ENCODE measurements around the gene PSD4. TPM values are rescaled to one million over a fixed set of nuclear protein-coding genes. Genes with fewer than 3 reads are reported as not detected.

PSD4 gene
- total and polyA plus RNA-seq, 2 donors from 2014 or later, result 16.2 to 42.0 TPM

- intact Hi-C loops (cut with DNase I), result no loop called here
- no peak overlapping the region for H3K27ac ChIP-seq (ENCODE audit: low read depth in 2 of 2, low read length in 2 of 2)
- H3K27me3 ChIP-seq (ENCODE audit: control insufficient read depth, insufficient read depth, low read length), result no peaks in the 10 kb centered on the region
- H3K36me3 ChIP-seq (ENCODE audit: control insufficient read depth in 2 of 3, insufficient read depth in 3 of 3, low read length in 3 of 3), result peaks cover 0 to 2% (median 0%) of the 10 kb centered on the region in 3 donors
- H3K9me3 ChIP-seq (ENCODE audit: control insufficient read depth in 2 of 3, insufficient read depth in 1 of 3, low read length in 3 of 3), result no peaks in the 10 kb centered on the region
- TF ChIP-seq CTCF (IDR thresholded peaks at IDR 0.05; ENCODE audit: borderline replicate concordance, extremely low read depth, insufficient read depth), result no peak
- H3K9ac ChIP-seq (ENCODE audit: low read length in 3 of 3), result no peak overlapping the region
- peaks cover 7 to 23% (median 14%) of the 10 kb centered on the region in 3 donors for H3K4me1 ChIP-seq (ENCODE audit: control insufficient read depth in 2 of 3, insufficient read depth in 2 of 3, low read depth in 1 of 3, low read length in 3 of 3)
- FAIRE-seq (no peak), DNase-seq (peak in 1 of 5 donors; percentile 19)
- no peak overlapping the region for H3K4me3 ChIP-seq (ENCODE audit: low read length in 3 of 3)
These were observed 29.4 kb downstream of the PSD4 start for GRCh38 chr2:113203217-113203530.

- intact Hi-C loops (cut with DNase I), result no loop called here
- Histone ChIP-seq H3K9ac (ENCODE audit: low read length in 3 of 3) (peak overlapping the region in 1 of 3 donors; percentile 2), H3K4me1 (ENCODE audit: control insufficient read depth in 2 of 3, insufficient read depth in 2 of 3, low read depth in 1 of 3, low read length in 3 of 3) (peaks cover 14 to 25% (median 14%) of the 10 kb centered on the region in 3 donors), H3K9me3 (ENCODE audit: control insufficient read depth in 2 of 3, insufficient read depth in 1 of 3, low read length in 3 of 3) (no peaks in the 10 kb centered on the region), H3K36me3 (ENCODE audit: control insufficient read depth in 2 of 3, insufficient read depth in 3 of 3, low read length in 3 of 3) (peaks cover 0 to 2% (median 0%) of the 10 kb centered on the region in 3 donors), H3K27me3 (ENCODE audit: control insufficient read depth, insufficient read depth, low read length) (no peaks in the 10 kb centered on the region), H3K27ac (ENCODE audit: low read depth in 2 of 2, low read length in 2 of 2) (peak overlapping the region in 1 of 2 donors; percentile 44), H3K4me3 (ENCODE audit: low read length in 3 of 3) (no peak overlapping the region)
- DNase-seq, result peak in 4 of 5 donors; percentile 88 to 91 (median 89)
- TF ChIP-seq CTCF (IDR thresholded peaks at IDR 0.05; ENCODE audit: borderline replicate concordance, extremely low read depth, insufficient read depth), result peak; percentile 86
- FAIRE-seq, result no peak
These were observed 30.2 kb downstream of the PSD4 start for GRCh38 chr2:113203901-113204519.

GRCh38 chr2:113206251-113206650 is 32.5 kb downstream of the PSD4 start:
- TF ChIP-seq CTCF (IDR thresholded peaks at IDR 0.05; ENCODE audit: borderline replicate concordance, extremely low read depth, insufficient read depth), result no peak
- Histone ChIP-seq H3K4me1 (ENCODE audit: control insufficient read depth in 2 of 3, insufficient read depth in 2 of 3, low read depth in 1 of 3, low read length in 3 of 3) (peaks cover 18 to 33% (median 28%) of the 10 kb centered on the region in 3 donors), H3K27ac (ENCODE audit: low read depth in 2 of 2, low read length in 2 of 2) (peak overlapping the region in 1 of 2 donors; percentile 71), H3K9me3 (ENCODE audit: control insufficient read depth in 2 of 3, insufficient read depth in 1 of 3, low read length in 3 of 3) (no peaks in the 10 kb centered on the region), H3K27me3 (ENCODE audit: control insufficient read depth, insufficient read depth, low read length) (no peaks in the 10 kb centered on the region), H3K4me3 (ENCODE audit: low read length in 3 of 3) (no peak overlapping the region), H3K36me3 (ENCODE audit: control insufficient read depth in 2 of 3, insufficient read depth in 3 of 3, low read length in 3 of 3) (peaks cover 0 to 2% (median 0%) of the 10 kb centered on the region in 3 donors), H3K9ac (ENCODE audit: low read length in 3 of 3) (no peak overlapping the region)
- FAIRE-seq (no peak), DNase-seq (peak in 1 of 5 donors; percentile 45)
- intact Hi-C loops (cut with DNase I), result no loop called here

Measured in kidney (tissue), 14 donors.